WTC11 (cell line): ENCODE results near the gene BCKDHA. TPM values are rescaled to one million over a fixed set of nuclear protein-coding genes. Genes with fewer than 3 reads are reported as not detected.

ENCODE experiments used
- ATAC-seq: fragments of 200-7000 bp; cut with Tn5 transposase; 2 replicates; pipeline ENCODE4 v1.10.0; 2021; ENCODE audit warnings: mild to moderate bottlenecking, moderate library complexity
- CTCF ChIA-PET: fragments of 300-600 bp; sonication (Branson Sonifier 250); formaldehyde crosslinking; loops from one replicate; lab custom pipeline; 2021; ENCODE audit warnings: antibody characterized with exemption; lab: Charles Lee
- POLR2A ChIA-PET: fragments of 350-600 bp; sonication (Branson Sonifier 250); formaldehyde crosslinking; loops from one replicate; lab custom pipeline; 2021; ENCODE audit warnings: antibody characterized with exemption; lab: Charles Lee
- DNase-seq: peaks from one replicate; pipeline ENCODE4 v3.0.0; 2021; ENCODE audit warnings: low spot score
- H3K27ac Mint-ChIP-seq: 2 replicates; pipeline ENCODE4 v1.8.0; 2021; ENCODE audit warnings: mixed read lengths
- H3K27me3 Mint-ChIP-seq: 2 replicates; pipeline ENCODE4 v1.8.0; 2021; ENCODE audit warnings: low read depth, mild to moderate bottlenecking, moderate library complexity, mixed read lengths
- H3K36me3 Mint-ChIP-seq: 2 replicates; pipeline ENCODE4 v1.8.0; 2021; ENCODE audit warnings: mixed read lengths
- H3K4me1 Mint-ChIP-seq: 2 replicates; pipeline ENCODE4 v1.8.0; 2022; ENCODE audit warnings: mixed read lengths
- H3K4me3 Mint-ChIP-seq: 2 replicates; pipeline ENCODE4 v1.8.0; 2021; ENCODE audit warnings: mild to moderate bottlenecking, moderate library complexity, mixed read lengths
- H3K9me3 Mint-ChIP-seq: 2 replicates; pipeline ENCODE4 v1.8.0; 2021; ENCODE audit warnings: mixed read lengths
- ATF1 ChIP-seq: sonication (generic); formaldehyde crosslinking; IDR thresholded peaks from 2 replicates; pipeline ENCODE4 v1.8.1; 2023; ENCODE audit warnings: mild to moderate bottlenecking, moderate library complexity, missing genetic modification reagents
- CDX4 ChIP-seq: fragments of 250-450 bp; sonication (Bioruptor Pico); IDR thresholded peaks from 2 replicates; pipeline ENCODE4 v1.9.0; 2021; ENCODE audit warnings: moderate library complexity, mild to moderate bottlenecking, inconsistent platforms, borderline replicate concordance
- E2F5 ChIP-seq: sonication (generic); formaldehyde crosslinking; IDR thresholded peaks from 2 replicates; pipeline ENCODE4 v1.8.1; 2022; ENCODE audit warnings: mild to moderate bottlenecking, moderate library complexity, missing genetic modification reagents
- GABPB1 ChIP-seq: sonication (generic); formaldehyde crosslinking; IDR thresholded peaks from 2 replicates; pipeline ENCODE4 v1.8.1; 2023; ENCODE audit warnings: mild to moderate bottlenecking, missing genetic modification reagents
- GTF2I ChIP-seq: fragments of 250-450 bp; sonication (Bioruptor Pico); conservative IDR thresholded peaks from 2 replicates; pipeline ENCODE4 v1.4.0; 2021; ENCODE audit warnings: mild to moderate bottlenecking
- IRF1 ChIP-seq: sonication (generic); formaldehyde crosslinking; IDR thresholded peaks from 2 replicates; pipeline ENCODE4 v1.8.0; 2023; ENCODE audit warnings: missing genetic modification reagents
- MAX ChIP-seq: sonication (generic); formaldehyde crosslinking; IDR thresholded peaks from 2 replicates; pipeline ENCODE4 v1.8.0; 2022; ENCODE audit warnings: mild to moderate bottlenecking, missing genetic modification reagents
- NFATC4 ChIP-seq: fragments of 250-450 bp; sonication (Bioruptor Pico); IDR thresholded peaks from 2 replicates; pipeline ENCODE4 v1.9.0; 2021; ENCODE audit warnings: mild to moderate bottlenecking
- RELA ChIP-seq: sonication (generic); formaldehyde crosslinking; IDR thresholded peaks from 2 replicates; pipeline ENCODE4 v1.8.1; 2022; ENCODE audit warnings: missing genetic modification reagents, mild to moderate bottlenecking, borderline replicate concordance
- STAT6 ChIP-seq: sonication (generic); formaldehyde crosslinking; conservative IDR thresholded peaks from 2 replicates; pipeline ENCODE4 v1.8.1; 2023; ENCODE audit warnings: mild to moderate bottlenecking, low read depth, missing genetic modification reagents, moderate library complexity
- USF1 ChIP-seq: sonication (generic); formaldehyde crosslinking; IDR thresholded peaks from 2 replicates; pipeline ENCODE4 v1.8.0; 2022; ENCODE audit warnings: mild to moderate bottlenecking, missing genetic modification reagents
- ZBTB21 ChIP-seq: sonication (generic); formaldehyde crosslinking; IDR thresholded peaks from 2 replicates; pipeline ENCODE4 v1.8.1; 2023; ENCODE audit warnings: mild to moderate bottlenecking, missing genetic modification reagents, borderline replicate concordance
- ZMAT4 ChIP-seq: fragments of 250-450 bp; sonication (Bioruptor Pico); IDR thresholded peaks from 2 replicates; pipeline ENCODE4 v1.9.0; 2021; ENCODE audit warnings: mild to moderate bottlenecking
- ZNF138 ChIP-seq: sonication (generic); formaldehyde crosslinking; conservative IDR thresholded peaks from 2 replicates; pipeline ENCODE4 v1.8.1; 2022; ENCODE audit warnings: mild to moderate bottlenecking, moderate library complexity, missing genetic modification reagents
- ZNF232 ChIP-seq: sonication (generic); formaldehyde crosslinking; IDR thresholded peaks from 2 replicates; pipeline ENCODE4 v1.8.0; 2022; ENCODE audit warnings: mild to moderate bottlenecking, missing genetic modification reagents
- total RNA-seq: library from RNA; stranded (reverse); gene quantifications from 3 replicates; pipeline ENCODE4 v1.2.3, GENCODE V29; 2021
- TF ChIP-seq, protein P1 (sequence below): fragments of 200-600 bp; IDR thresholded peaks from 2 replicates; pipeline ENCODE4 v1.8.0; 2022; ENCODE audit warnings: antibody characterized with exemption
- TF ChIP-seq, protein P2 (sequence below): sonication (generic); formaldehyde crosslinking; IDR thresholded peaks from 2 replicates; pipeline ENCODE4 v1.8.0; 2023; ENCODE audit warnings: missing genetic modification reagents, mild to moderate bottlenecking, borderline replicate concordance
- TF ChIP-seq, protein P3 (sequence below): sonication (generic); formaldehyde crosslinking; IDR thresholded peaks from 2 replicates; pipeline ENCODE4 v1.8.1; 2023; ENCODE audit warnings: mild to moderate bottlenecking, missing genetic modification reagents, borderline replicate concordance

Gene BCKDHA
- total RNA-seq, 1 experiment from 2014 or later = 18.8 TPM

GRCh38 chr19:41422456-41422855, 24.8 kb downstream of the BCKDHA start (continued):
- TF ChIP-seq GABPB1 (CRISPR knock-in tag) (no peak), ZMAT4 (no peak), MAX (no peak), E2F5 (CRISPR knock-in tag) (no peak)

- no peak for TF ChIP-seq E2F5 (CRISPR knock-in tag)
- TF ChIP-seq ATF1 (CRISPR knock-in tag) = no peak
- TF ChIP-seq, protein P1, sequence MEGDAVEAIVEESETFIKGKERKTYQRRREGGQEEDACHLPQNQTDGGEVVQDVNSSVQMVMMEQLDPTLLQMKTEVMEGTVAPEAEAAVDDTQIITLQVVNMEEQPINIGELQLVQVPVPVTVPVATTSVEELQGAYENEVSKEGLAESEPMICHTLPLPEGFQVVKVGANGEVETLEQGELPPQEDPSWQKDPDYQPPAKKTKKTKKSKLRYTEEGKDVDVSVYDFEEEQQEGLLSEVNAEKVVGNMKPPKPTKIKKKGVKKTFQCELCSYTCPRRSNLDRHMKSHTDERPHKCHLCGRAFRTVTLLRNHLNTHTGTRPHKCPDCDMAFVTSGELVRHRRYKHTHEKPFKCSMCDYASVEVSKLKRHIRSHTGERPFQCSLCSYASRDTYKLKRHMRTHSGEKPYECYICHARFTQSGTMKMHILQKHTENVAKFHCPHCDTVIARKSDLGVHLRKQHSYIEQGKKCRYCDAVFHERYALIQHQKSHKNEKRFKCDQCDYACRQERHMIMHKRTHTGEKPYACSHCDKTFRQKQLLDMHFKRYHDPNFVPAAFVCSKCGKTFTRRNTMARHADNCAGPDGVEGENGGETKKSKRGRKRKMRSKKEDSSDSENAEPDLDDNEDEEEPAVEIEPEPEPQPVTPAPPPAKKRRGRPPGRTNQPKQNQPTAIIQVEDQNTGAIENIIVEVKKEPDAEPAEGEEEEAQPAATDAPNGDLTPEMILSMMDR = no peak
- TF ChIP-seq USF1 (CRISPR knock-in tag) = no peak
- no peak for TF ChIP-seq IRF1 (CRISPR knock-in tag)
- TF ChIP-seq NFATC4 (CRISPR knock-in tag) = no peak
- no peak for TF ChIP-seq CDX4
- TF ChIP-seq GTF2I (CRISPR knock-in tag) = no peak
- no peak for TF ChIP-seq ZBTB21 (CRISPR knock-in tag)
- TF ChIP-seq, protein P2, sequence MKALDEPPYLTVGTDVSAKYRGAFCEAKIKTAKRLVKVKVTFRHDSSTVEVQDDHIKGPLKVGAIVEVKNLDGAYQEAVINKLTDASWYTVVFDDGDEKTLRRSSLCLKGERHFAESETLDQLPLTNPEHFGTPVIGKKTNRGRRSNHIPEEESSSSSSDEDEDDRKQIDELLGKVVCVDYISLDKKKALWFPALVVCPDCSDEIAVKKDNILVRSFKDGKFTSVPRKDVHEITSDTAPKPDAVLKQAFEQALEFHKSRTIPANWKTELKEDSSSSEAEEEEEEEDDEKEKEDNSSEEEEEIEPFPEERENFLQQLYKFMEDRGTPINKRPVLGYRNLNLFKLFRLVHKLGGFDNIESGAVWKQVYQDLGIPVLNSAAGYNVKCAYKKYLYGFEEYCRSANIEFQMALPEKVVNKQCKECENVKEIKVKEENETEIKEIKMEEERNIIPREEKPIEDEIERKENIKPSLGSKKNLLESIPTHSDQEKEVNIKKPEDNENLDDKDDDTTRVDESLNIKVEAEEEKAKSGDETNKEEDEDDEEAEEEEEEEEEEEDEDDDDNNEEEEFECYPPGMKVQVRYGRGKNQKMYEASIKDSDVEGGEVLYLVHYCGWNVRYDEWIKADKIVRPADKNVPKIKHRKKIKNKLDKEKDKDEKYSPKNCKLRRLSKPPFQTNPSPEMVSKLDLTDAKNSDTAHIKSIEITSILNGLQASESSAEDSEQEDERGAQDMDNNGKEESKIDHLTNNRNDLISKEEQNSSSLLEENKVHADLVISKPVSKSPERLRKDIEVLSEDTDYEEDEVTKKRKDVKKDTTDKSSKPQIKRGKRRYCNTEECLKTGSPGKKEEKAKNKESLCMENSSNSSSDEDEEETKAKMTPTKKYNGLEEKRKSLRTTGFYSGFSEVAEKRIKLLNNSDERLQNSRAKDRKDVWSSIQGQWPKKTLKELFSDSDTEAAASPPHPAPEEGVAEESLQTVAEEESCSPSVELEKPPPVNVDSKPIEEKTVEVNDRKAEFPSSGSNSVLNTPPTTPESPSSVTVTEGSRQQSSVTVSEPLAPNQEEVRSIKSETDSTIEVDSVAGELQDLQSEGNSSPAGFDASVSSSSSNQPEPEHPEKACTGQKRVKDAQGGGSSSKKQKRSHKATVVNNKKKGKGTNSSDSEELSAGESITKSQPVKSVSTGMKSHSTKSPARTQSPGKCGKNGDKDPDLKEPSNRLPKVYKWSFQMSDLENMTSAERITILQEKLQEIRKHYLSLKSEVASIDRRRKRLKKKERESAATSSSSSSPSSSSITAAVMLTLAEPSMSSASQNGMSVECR (CRISPR knock-in tag) = no peak
- TF ChIP-seq STAT6 (CRISPR knock-in tag) = no peak
- TF ChIP-seq, protein P3, sequence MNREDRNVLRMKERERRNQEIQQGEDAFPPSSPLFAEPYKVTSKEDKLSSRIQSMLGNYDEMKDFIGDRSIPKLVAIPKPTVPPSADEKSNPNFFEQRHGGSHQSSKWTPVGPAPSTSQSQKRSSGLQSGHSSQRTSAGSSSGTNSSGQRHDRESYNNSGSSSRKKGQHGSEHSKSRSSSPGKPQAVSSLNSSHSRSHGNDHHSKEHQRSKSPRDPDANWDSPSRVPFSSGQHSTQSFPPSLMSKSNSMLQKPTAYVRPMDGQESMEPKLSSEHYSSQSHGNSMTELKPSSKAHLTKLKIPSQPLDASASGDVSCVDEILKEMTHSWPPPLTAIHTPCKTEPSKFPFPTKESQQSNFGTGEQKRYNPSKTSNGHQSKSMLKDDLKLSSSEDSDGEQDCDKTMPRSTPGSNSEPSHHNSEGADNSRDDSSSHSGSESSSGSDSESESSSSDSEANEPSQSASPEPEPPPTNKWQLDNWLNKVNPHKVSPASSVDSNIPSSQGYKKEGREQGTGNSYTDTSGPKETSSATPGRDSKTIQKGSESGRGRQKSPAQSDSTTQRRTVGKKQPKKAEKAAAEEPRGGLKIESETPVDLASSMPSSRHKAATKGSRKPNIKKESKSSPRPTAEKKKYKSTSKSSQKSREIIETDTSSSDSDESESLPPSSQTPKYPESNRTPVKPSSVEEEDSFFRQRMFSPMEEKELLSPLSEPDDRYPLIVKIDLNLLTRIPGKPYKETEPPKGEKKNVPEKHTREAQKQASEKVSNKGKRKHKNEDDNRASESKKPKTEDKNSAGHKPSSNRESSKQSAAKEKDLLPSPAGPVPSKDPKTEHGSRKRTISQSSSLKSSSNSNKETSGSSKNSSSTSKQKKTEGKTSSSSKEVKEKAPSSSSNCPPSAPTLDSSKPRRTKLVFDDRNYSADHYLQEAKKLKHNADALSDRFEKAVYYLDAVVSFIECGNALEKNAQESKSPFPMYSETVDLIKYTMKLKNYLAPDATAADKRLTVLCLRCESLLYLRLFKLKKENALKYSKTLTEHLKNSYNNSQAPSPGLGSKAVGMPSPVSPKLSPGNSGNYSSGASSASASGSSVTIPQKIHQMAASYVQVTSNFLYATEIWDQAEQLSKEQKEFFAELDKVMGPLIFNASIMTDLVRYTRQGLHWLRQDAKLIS (CRISPR knock-in tag) = no peak
- TF ChIP-seq ZNF138 = no peak
- no peak for TF ChIP-seq ZNF232 (CRISPR knock-in tag)
- TF ChIP-seq RELA (CRISPR knock-in tag) = no peak
- POLR2A ChIA-PET = no interaction called here
- ATAC-seq (no peak), DNase-seq (no peak)
- CTCF ChIA-PET = interaction anchor here (1.6 kb wide), 1 partner anchor 13 kb away, joined by 3 read pairs; no protein-coding TSS in a partner anchor
- no peak overlapping the region for H3K4me3 Mint-ChIP-seq
- H3K9me3 Mint-ChIP-seq = no peaks in the 10 kb centered on the region
- peaks cover 9% of the 10 kb centered on the region for H3K4me1 Mint-ChIP-seq
- H3K36me3 Mint-ChIP-seq = peaks cover 9% of the 10 kb centered on the region
- H3K27ac Mint-ChIP-seq = no peak overlapping the region
- no peaks in the 10 kb centered on the region for H3K27me3 Mint-ChIP-seq
Observed at GRCh38 chr19:41422955-41423354, 25.3 kb downstream of the BCKDHA start.
